Neural progenitor cell (in vitro differentiated cells): Measurements from ENCODE around the gene KLHL30.

Source experiments
- EZH2 ChIP-seq: fragments of 200-600 bp; sonication (generic); IDR thresholded peaks from 2 replicates; pipeline ENCODE4 v1.6.1; 2017; ENCODE audit warnings: antibody characterized with exemption, mild to moderate bottlenecking, moderate library complexity
- EZH2phosphoT487 ChIP-seq: fragments of 200-600 bp; sonication (generic); IDR thresholded peaks from 2 replicates; pipeline ENCODE4 v1.6.1; 2017; ENCODE audit warnings: antibody characterized with exemption
- TF ChIP-seq, protein P1 (sequence below): fragments of 200-600 bp; sonication (generic); IDR thresholded peaks from 2 replicates; pipeline ENCODE4 v1.5.1; 2017; ENCODE audit warnings: antibody characterized with exemption, mild to moderate bottlenecking

DNA sequence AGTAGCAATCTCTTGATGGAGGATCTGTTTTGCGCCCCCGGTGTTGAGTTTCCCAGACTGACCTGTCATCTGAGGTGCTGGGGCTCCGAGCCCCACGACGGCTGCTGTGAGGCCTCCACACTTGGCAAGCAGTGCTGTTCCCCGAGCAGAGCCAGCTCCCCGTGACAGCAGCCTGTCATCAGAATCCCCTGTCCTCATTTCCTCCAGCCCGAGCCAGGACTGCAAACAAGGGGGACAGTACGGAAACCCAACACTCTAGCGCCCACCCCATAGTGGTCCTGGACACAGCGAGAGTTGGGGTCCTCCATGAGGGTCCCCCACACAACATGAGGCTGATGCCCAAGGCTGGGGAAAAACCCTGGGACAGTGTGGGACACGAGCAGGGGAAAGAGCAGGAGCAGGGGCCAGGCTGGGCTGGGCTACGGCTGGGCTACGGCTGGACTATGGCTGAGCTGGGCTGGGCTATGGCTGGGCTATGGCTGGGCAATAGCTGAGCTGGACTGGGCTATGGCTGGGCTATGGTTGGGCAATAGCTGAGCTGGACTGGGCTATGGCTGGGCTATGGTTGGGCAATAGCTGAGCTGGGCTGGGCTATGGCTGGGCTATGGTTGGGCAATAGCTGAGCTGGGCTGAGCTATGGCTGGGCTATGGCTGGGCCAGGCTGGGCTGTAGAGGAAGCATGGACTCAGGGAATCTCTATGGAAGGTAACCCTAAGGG lies 1.5 kb upstream of the KLHL30 start:
- TF ChIP-seq EZH2phosphoT487 (no peak), EZH2 (no peak)
- TF ChIP-seq, protein P1, sequence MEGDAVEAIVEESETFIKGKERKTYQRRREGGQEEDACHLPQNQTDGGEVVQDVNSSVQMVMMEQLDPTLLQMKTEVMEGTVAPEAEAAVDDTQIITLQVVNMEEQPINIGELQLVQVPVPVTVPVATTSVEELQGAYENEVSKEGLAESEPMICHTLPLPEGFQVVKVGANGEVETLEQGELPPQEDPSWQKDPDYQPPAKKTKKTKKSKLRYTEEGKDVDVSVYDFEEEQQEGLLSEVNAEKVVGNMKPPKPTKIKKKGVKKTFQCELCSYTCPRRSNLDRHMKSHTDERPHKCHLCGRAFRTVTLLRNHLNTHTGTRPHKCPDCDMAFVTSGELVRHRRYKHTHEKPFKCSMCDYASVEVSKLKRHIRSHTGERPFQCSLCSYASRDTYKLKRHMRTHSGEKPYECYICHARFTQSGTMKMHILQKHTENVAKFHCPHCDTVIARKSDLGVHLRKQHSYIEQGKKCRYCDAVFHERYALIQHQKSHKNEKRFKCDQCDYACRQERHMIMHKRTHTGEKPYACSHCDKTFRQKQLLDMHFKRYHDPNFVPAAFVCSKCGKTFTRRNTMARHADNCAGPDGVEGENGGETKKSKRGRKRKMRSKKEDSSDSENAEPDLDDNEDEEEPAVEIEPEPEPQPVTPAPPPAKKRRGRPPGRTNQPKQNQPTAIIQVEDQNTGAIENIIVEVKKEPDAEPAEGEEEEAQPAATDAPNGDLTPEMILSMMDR: no peak
